Endothelial cell of umbilical vein (primary cell): ENCODE measurements around the gene GRIA3. TPM values are rescaled to one million over a fixed set of nuclear protein-coding genes. Genes with fewer than 3 reads are reported as not detected.

Source experiments
- BruUV-seq: library from RNA; stranded (reverse); fragments of 400-500 nt; replicated peaks from 2 replicates; lab custom pipeline; 2021; lab: Mats Ljungman, UMichigan
- CTCF ChIA-PET: fragments of 300-600, 350-600 bp; sonication (Branson Sonifier 250); formaldehyde crosslinking; loops from one replicate; lab custom pipeline; 2021; ENCODE audit warnings: antibody characterized with exemption, inconsistent platforms; lab: Charles Lee
- POLR2A ChIA-PET: fragments of 300-600, 350-600 bp; sonication (Branson Sonifier 250); formaldehyde crosslinking; loops from one replicate; lab custom pipeline; 2021; ENCODE audit warnings: antibody characterized with exemption, inconsistent platforms; lab: Charles Lee
- DNase-seq: peaks from one replicate; pipeline ENCODE4 v3.0.0-alpha.2; 2011; ENCODE audit warnings: low read depth, low spot score
- FAIRE-seq: peaks from 2 replicates; lab custom pipeline; 2011; peaks lifted over from hg19 to GRCh38; lab: Jason Lieb, UNC
- H2AFZ ChIP-seq: 2 replicates; pipeline ENCODE4 v1.6.0; 2012; ENCODE audit warnings: low read depth, low read length, control low read depth, inconsistent platforms
- H3K27ac ChIP-seq: 2 replicates; pipeline ENCODE4 v1.5.1; 2011; ENCODE audit warnings: low read depth, mild to moderate bottlenecking, control low read depth, low read length, moderate library complexity; ENCODE audit not compliant: insufficient read depth
- H3K27me3 ChIP-seq, 2 experiments: 2 replicates each; pipeline versions ENCODE4 v1.6.0 to v1.6.1; 2011; ENCODE audit warnings: low read length in 2 of 2, mixed read lengths in 1 of 2; ENCODE audit not compliant: control insufficient read depth in 2 of 2, insufficient read depth in 2 of 2
- H3K36me3 ChIP-seq, 2 experiments: 2 replicates in 1 of 2; 3 replicates in 1 of 2; pipeline ENCODE4 v1.5.1; 2011; ENCODE audit warnings: low read length in 2 of 2, mild to moderate bottlenecking in 1 of 2, moderate library complexity in 1 of 2; ENCODE audit not compliant: control insufficient read depth in 2 of 2, insufficient read depth in 2 of 2; ENCODE audit errors: extremely low read depth in 1 of 2
- H3K4me1 ChIP-seq: 3 replicates; pipeline ENCODE4 v1.5.1; 2011; ENCODE audit warnings: mild to moderate bottlenecking, low read length; ENCODE audit not compliant: control insufficient read depth, insufficient read depth; ENCODE audit errors: extremely low read depth
- H3K4me2 ChIP-seq: 2 replicates; pipeline ENCODE4 v1.6.1; 2011; ENCODE audit warnings: low read length, control low read depth, mixed read lengths; ENCODE audit not compliant: insufficient read depth
- H3K4me3 ChIP-seq, 3 experiments: fragments of 200-600 bp in 1 of 3; sonication (generic), shearing (Covaris generic) in 1 of 3; replicated peaks in 1 of 3; 2 replicates each; pipeline ENCODE4 v1.5.1; 2011 to 2016; ENCODE audit warnings: control low read depth in 3 of 3, low read length in 3 of 3, mild to moderate bottlenecking in 2 of 3, inconsistent platforms in 1 of 3, low read depth in 1 of 3, moderate library complexity in 1 of 3; ENCODE audit not compliant: insufficient read depth in 1 of 3
- H3K79me2 ChIP-seq: 2 replicates; pipeline ENCODE4 v1.6.0; 2012; ENCODE audit warnings: low read length, inconsistent platforms; ENCODE audit not compliant: control insufficient read depth, insufficient read depth
- H3K9ac ChIP-seq: replicated peaks from 2 replicates; pipeline ENCODE3; 2011; ENCODE audit warnings: low read length, control low read depth; ENCODE audit not compliant: insufficient read depth; ENCODE audit errors: extremely low read depth
- H3K9me1 ChIP-seq: replicated peaks from 3 replicates; pipeline ENCODE4 v1.6.0; 2011; ENCODE audit warnings: mild to moderate bottlenecking, low read length; ENCODE audit not compliant: control insufficient read depth, insufficient read depth; ENCODE audit errors: extremely low read depth
- H3K9me3 ChIP-seq: replicated peaks from 2 replicates; pipeline ENCODE4 v1.5.1; 2012; ENCODE audit warnings: low read length, inconsistent platforms; ENCODE audit not compliant: control insufficient read depth, insufficient read depth
- H4K20me1 ChIP-seq: replicated peaks from 2 replicates; pipeline ENCODE3; 2011; ENCODE audit warnings: mild to moderate bottlenecking, low read length; ENCODE audit not compliant: control insufficient read depth, insufficient read depth; ENCODE audit errors: extremely low read depth
- EZH2 ChIP-seq: IDR thresholded peaks from 2 replicates; pipeline ENCODE4 v1.6.1; 2012; ENCODE audit warnings: borderline replicate concordance, low read depth, mild to moderate bottlenecking, moderate library complexity, low read length, inconsistent platforms; ENCODE audit not compliant: severe bottlenecking
- FOS ChIP-seq: IDR thresholded peaks from 2 replicates; pipeline ENCODE4 v1.6.1; 2011; ENCODE audit warnings: mild to moderate bottlenecking, low read length, moderate library complexity, borderline replicate concordance; ENCODE audit not compliant: insufficient read depth
- GATA2 ChIP-seq: IDR thresholded peaks from 2 replicates; pipeline ENCODE4 v1.7.0; 2011; ENCODE audit warnings: low read depth, mild to moderate bottlenecking, moderate library complexity, mixed read lengths, low read length; ENCODE audit not compliant: insufficient read length, insufficient read depth
- JUN ChIP-seq: IDR thresholded peaks from 2 replicates; pipeline ENCODE4 v1.6.1; 2011; ENCODE audit warnings: borderline replicate concordance, low read depth; ENCODE audit not compliant: insufficient read length, insufficient read depth
- MYC ChIP-seq: IDR thresholded peaks from one replicate; pipeline ENCODE4 v1.6.1; 2011; ENCODE audit warnings: mild to moderate bottlenecking, low read depth, low read length
- POLR2A ChIP-seq: IDR thresholded peaks from 2 replicates; pipeline ENCODE4 v1.6.1; 2012; ENCODE audit warnings: low read depth, mild to moderate bottlenecking, control low read depth, low read length
- POLR2AphosphoS5 ChIP-seq: IDR thresholded peaks from 2 replicates; pipeline ENCODE4 v1.6.1; 2012; ENCODE audit warnings: low read depth, mild to moderate bottlenecking, control low read depth, low read length, moderate library complexity; ENCODE audit not compliant: insufficient read depth
- dilution Hi-C: fragments of 300-500 bp; cut with MboI; formaldehyde crosslinking; loops from one replicate; pipeline ENCODE4 v1.15.0; 2019; ENCODE audit warnings: low sequenced_read_pairs; ENCODE audit not compliant: extremely low pct_ligation_motif_present
- intact Hi-C: fragments of 100-400 bp; cut with micrococcal nuclease; formaldehyde crosslinking; loops from one replicate; pipeline ENCODE4 v1.10.0; 2022
- polyA plus RNA-seq, 4 experiments: library from polyadenylated mRNA; depleted of rRNA in 3 of 4; stranded (reverse) in 3 of 4; unstranded in 1 of 4; fragments of >200 nt; gene quantifications; 2 replicates each; pipeline versions ENCODE4 v1.2.1 to v1.2.3, GENCODE V29; 2011 to 2012; ENCODE audit warnings: missing spikeins in 1 of 4
- total RNA-seq: library from RNA; stranded (reverse); gene quantifications from 2 replicates; pipeline ENCODE4 v1.2.3, GENCODE V29; 2021
- TF ChIP-seq, protein P1 (sequence below), 2 donors: IDR thresholded peaks; 1 replicate in 1 of 2; 2 replicates in 1 of 2; pipeline ENCODE4 v1.5.1; 2011; ENCODE audit warnings: low read length in 2 of 2, mild to moderate bottlenecking in 2 of 2, moderate library complexity in 2 of 2, control low read depth in 1 of 2, inconsistent platforms in 1 of 2, low read depth in 1 of 2; ENCODE audit not compliant: insufficient read depth in 1 of 2; ENCODE audit errors: extremely low read depth in 1 of 2
- TF ChIP-seq, protein P2 (sequence below): IDR thresholded peaks from 2 replicates; pipeline ENCODE4 v1.6.1; 2011; ENCODE audit not compliant: insufficient read depth, insufficient read length

GRIA3 gene
- total and polyA plus RNA-seq, 2 donors (not counting 3 experiments of a cell fraction or from before 2014, with no cell fraction given): not detected

DNA sequence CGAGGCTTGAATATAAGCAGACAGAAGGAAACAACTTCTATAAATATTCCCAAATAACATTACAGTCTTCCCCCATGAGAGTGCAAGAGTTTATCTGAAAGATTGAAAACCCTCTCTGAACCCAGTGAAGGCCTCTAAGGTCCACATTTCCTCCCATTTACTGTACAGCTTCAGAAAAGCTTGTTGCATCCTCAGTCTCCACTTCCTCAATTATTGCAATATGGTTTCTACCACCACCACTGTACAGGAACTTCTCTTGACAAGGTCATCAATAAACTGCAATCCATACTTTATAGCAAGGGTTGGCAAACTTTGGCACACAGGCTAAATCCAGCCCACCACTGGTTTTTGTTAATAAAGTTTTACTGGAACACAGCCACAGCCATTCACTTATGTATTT lies 309.8 kb downstream of the GRIA3 start:
- dilution Hi-C loops: no loop called here
- Histone ChIP-seq H3K36me3 (no peaks in the 10 kb centered on the region), H3K4me1 (no peaks in the 10 kb centered on the region), H3K9me3 (no peaks in the 10 kb centered on the region), H4K20me1 (no peaks in the 10 kb centered on the region), H3K27me3 (no peaks in the 10 kb centered on the region), H3K4me2 (no peak overlapping the region), H3K9me1 (no peaks in the 10 kb centered on the region), H3K27ac (no peak overlapping the region), H3K79me2 (no peaks in the 10 kb centered on the region), H3K4me3 (no peak overlapping the region), H2AFZ (no peak overlapping the region), H3K9ac (no peak overlapping the region)
- FAIRE-seq: no peak
- intact Hi-C loops: no loop called here
- TF ChIP-seq FOS: no peak
- TF ChIP-seq MYC: no peak
- TF ChIP-seq JUN: no peak
- TF ChIP-seq POLR2AphosphoS5: no peak
- TF ChIP-seq EZH2: no peak
- TF ChIP-seq POLR2A: no peak
- TF ChIP-seq, protein P1, sequence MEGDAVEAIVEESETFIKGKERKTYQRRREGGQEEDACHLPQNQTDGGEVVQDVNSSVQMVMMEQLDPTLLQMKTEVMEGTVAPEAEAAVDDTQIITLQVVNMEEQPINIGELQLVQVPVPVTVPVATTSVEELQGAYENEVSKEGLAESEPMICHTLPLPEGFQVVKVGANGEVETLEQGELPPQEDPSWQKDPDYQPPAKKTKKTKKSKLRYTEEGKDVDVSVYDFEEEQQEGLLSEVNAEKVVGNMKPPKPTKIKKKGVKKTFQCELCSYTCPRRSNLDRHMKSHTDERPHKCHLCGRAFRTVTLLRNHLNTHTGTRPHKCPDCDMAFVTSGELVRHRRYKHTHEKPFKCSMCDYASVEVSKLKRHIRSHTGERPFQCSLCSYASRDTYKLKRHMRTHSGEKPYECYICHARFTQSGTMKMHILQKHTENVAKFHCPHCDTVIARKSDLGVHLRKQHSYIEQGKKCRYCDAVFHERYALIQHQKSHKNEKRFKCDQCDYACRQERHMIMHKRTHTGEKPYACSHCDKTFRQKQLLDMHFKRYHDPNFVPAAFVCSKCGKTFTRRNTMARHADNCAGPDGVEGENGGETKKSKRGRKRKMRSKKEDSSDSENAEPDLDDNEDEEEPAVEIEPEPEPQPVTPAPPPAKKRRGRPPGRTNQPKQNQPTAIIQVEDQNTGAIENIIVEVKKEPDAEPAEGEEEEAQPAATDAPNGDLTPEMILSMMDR (IDR thresholded peaks at IDR 0.05; ENCODE audit: extremely low read depth in 1 of 2, insufficient read depth in 1 of 2, low read depth in 1 of 2, low read length in 2 of 2): no peak
- DNase-seq: no peak
- POLR2A ChIA-PET: no interaction called here
- CTCF ChIA-PET: no interaction called here
- no TSS peak for BruUV-seq

DNA sequence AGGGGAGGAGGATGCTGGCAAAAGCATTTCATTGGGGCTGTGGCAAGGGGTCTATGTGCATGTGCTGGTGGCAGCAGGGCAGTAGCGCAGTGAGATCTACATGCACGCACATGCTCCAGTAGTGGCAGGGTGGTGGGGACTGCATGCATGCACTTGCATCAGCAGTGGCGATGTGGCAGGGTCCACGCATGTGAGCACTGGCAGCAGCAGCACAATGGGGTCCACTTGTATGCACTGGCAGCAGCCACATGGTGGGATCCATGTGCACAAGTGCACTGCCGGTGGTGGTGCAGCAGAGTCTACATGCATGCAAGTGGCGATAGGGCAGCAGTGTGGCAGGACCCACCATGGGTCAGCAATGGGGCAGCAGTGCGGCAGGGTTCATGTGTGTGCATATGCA lies 315.7 kb downstream of the GRIA3 start:
- FAIRE-seq: no peak
- no peak overlapping the region for H3K9ac ChIP-seq
- no TSS peak for BruUV-seq
- H2AFZ ChIP-seq: no peak overlapping the region
- intact Hi-C loops (no loop called here), dilution Hi-C loops (no loop called here)
- no peak for DNase-seq
- no peaks in the 10 kb centered on the region for H3K9me3 ChIP-seq
- H3K4me1 ChIP-seq: no peaks in the 10 kb centered on the region
- no peaks in the 10 kb centered on the region for H3K79me2 ChIP-seq
- H4K20me1 ChIP-seq: no peaks in the 10 kb centered on the region
- no peak overlapping the region for H3K4me3 ChIP-seq
- TF ChIP-seq GATA2 (no peak), POLR2A (no peak), JUN (no peak), EZH2 (no peak), FOS (no peak), MYC (no peak), POLR2AphosphoS5 (no peak)
- TF ChIP-seq, protein P2, sequence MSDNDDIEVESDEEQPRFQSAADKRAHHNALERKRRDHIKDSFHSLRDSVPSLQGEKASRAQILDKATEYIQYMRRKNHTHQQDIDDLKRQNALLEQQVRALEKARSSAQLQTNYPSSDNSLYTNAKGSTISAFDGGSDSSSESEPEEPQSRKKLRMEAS: no peak
- TF ChIP-seq, protein P1 (IDR thresholded peaks at IDR 0.05; ENCODE audit: extremely low read depth in 1 of 2, insufficient read depth in 1 of 2, low read depth in 1 of 2, low read length in 2 of 2): no peak
- no peaks in the 10 kb centered on the region for H3K9me1 ChIP-seq
- ChIA-PET POLR2A (no interaction called here), CTCF (no interaction called here)
- H3K36me3 ChIP-seq: no peaks in the 10 kb centered on the region
- no peaks in the 10 kb centered on the region for H3K27me3 ChIP-seq
- H3K4me2 ChIP-seq: no peak overlapping the region
- H3K27ac ChIP-seq: no peak overlapping the region
